OCI-LY3 (cell line): Measurements from ENCODE around the gene PTPRM.

Experiments
- CTCF ChIP-seq: fragments of 200-600, 300-600 bp; sonication (generic); IDR thresholded peaks from 2 replicates; pipeline ENCODE4 v1.5.1; 2014; ENCODE audit warnings: antibody characterized with exemption, low read length, low read depth
- EZH2phosphoT487 ChIP-seq: fragments of 200-600 bp; shearing (Covaris generic); IDR thresholded peaks from 2 replicates; pipeline ENCODE4 v1.6.1; 2018; ENCODE audit warnings: antibody characterized with exemption, mixed run types, low read depth

DNA sequence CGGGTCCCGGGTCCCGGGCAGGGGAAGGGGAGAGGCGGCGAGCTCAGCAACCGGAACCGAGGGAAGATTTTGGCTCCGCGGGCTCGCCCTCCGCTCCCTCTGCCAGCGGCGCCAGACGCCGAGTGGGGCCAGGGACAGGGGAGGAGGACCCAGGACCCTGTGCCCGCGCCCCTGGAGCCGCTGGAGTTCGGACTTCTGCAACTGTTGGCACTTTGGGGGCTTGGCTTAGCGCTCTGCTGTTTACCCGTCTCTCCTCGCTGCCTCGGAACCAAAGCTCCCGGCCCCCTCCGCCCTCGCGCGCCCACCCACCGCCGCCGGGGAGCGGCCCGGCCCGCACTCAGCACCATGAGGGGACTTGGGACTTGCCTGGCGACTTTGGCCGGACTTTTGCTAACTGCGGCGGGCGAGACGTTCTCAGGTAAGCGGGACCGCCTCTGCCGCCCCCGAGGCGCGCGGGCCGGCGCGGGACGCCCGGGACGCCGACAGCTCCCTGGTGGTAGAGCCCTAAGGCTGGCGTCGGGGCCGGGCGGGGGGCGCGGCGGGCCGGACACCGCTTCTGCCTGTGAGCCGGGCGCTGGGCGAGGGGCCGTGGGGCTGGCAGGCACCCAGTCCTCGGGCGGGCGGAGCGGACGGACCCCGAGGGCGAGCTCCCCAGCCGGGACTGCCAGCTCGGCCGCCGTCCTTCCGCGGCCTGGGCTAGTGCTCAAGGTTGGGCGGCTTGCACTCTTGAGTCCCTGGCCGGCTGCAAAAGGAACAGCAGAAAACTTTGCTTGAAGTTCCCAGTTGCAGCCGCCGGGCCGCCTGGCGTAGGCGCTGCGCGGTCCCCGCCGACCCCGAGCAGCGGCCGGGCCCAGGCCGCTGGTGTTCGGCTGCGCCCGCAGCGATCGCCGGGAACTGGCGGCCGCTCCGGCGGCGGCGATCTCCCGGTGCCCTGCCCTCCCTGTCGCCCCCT is 634 bp downstream of the PTPRM start:
- TF ChIP-seq CTCF, result no peak
- no peak for TF ChIP-seq EZH2phosphoT487
